Osteoblast (primary cell): ENCODE results near the gene RTP2. TPM values are rescaled to one million over a fixed set of nuclear protein-coding genes. Genes with fewer than 3 reads are reported as not detected.

Experiments
- DNase-seq: peaks from one replicate; pipeline ENCODE4 v3.0.0; 2011; ENCODE audit warnings: low spot score, mixed read lengths; ENCODE audit not compliant: insufficient read length; ENCODE audit errors: missing footprints
- H2AFZ ChIP-seq: 2 replicates; pipeline ENCODE4 v1.6.0; 2011; ENCODE audit warnings: mild to moderate bottlenecking, low read length
- H3K27ac ChIP-seq: 2 replicates; pipeline ENCODE4 v1.5.1; 2011; ENCODE audit warnings: mild to moderate bottlenecking, low read depth, low read length, moderate library complexity
- H3K27me3 ChIP-seq: 2 replicates; pipeline ENCODE4 v1.6.0; 2012; ENCODE audit warnings: mild to moderate bottlenecking, control low read depth, inconsistent platforms, low read length, moderate library complexity; ENCODE audit not compliant: insufficient read depth
- H3K36me3 ChIP-seq: 2 replicates; pipeline ENCODE4 v1.5.1; 2011; ENCODE audit warnings: mild to moderate bottlenecking, low read length, control low read depth, moderate library complexity; ENCODE audit not compliant: insufficient read depth
- H3K4me1 ChIP-seq: 2 replicates; pipeline ENCODE4 v1.5.1; 2011; ENCODE audit warnings: mild to moderate bottlenecking, low read length, control low read depth, moderate library complexity; ENCODE audit not compliant: insufficient read depth
- H3K4me2 ChIP-seq: 2 replicates; pipeline ENCODE4 v1.6.0; 2011; ENCODE audit warnings: mild to moderate bottlenecking, low read length; ENCODE audit not compliant: insufficient read depth
- H3K4me3 ChIP-seq: fragments of 200-600 bp; sonication (generic); 3 replicates; pipeline ENCODE4 v1.5.1; 2012; ENCODE audit warnings: mild to moderate bottlenecking, low read length, inconsistent platforms; ENCODE audit not compliant: insufficient read depth
- H3K79me2 ChIP-seq: 2 replicates; pipeline ENCODE4 v1.6.0; 2012; ENCODE audit warnings: mild to moderate bottlenecking, low read length, control low read depth, inconsistent platforms; ENCODE audit not compliant: insufficient read depth
- H3K9me3 ChIP-seq: 2 replicates; pipeline ENCODE4 v1.5.1; 2011; ENCODE audit warnings: low read depth, low read length, control low read depth
- H4K20me1 ChIP-seq: 2 replicates; pipeline ENCODE4 v1.6.0; 2012; ENCODE audit warnings: mild to moderate bottlenecking, low read length, control low read depth; ENCODE audit not compliant: insufficient read depth
- CTCF ChIP-seq: IDR thresholded peaks from 2 replicates; pipeline ENCODE4 v1.5.1; 2011; ENCODE audit warnings: mild to moderate bottlenecking, low read depth, low read length, moderate library complexity; ENCODE audit errors: extremely low read depth
- total RNA-seq: library from RNA; depleted of rRNA; stranded (reverse); fragments of >200 nt; gene quantifications from 2 replicates; pipeline ENCODE4 v1.2.3, GENCODE V29; 2012

Gene RTP2
- total RNA-seq, result not detected in 2 replicates

GRCh38 chr3:187702507-187703033, at the start of gene RTP2:
TSS of gene RTP2 (minus strand) at chr3:187702557. CDS start at chr3:187702128, 429 bp downstream.
- DNase-seq, result no peak
- Histone ChIP-seq H3K4me3 (no peak within 1 kb of the TSS), H3K79me2 (no peaks in the 10 kb centered on the region), H3K4me1 (no peaks in the 10 kb centered on the region), H3K27me3 (no peaks in the 10 kb centered on the region), H3K27ac (no peak within 1 kb of the TSS), H4K20me1 (no peaks in the 10 kb centered on the region), H3K9me3 (no peaks in the 10 kb centered on the region), H2AFZ (no peak within 1 kb of the TSS), H3K4me2 (no peak within 1 kb of the TSS), H3K36me3 (no peaks in the 10 kb centered on the region)
- no peak for TF ChIP-seq CTCF

- no peak for DNase-seq
- H4K20me1 ChIP-seq, result no peaks in the 10 kb centered on the region
- no peak for TF ChIP-seq CTCF
- H3K4me3 ChIP-seq, result peak overlapping the region; percentile 48
- H3K9me3 ChIP-seq, result no peaks in the 10 kb centered on the region
- H3K27me3 ChIP-seq, result no peaks in the 10 kb centered on the region
- peak overlapping the region; percentile 45 for H2AFZ ChIP-seq
- H3K79me2 ChIP-seq, result no peaks in the 10 kb centered on the region
- no peaks in the 10 kb centered on the region for H3K36me3 ChIP-seq
- no peak overlapping the region for H3K27ac ChIP-seq
- H3K4me1 ChIP-seq, result peaks cover 14% of the 10 kb centered on the region
- peak overlapping the region; percentile 60 for H3K4me2 ChIP-seq
Observed at GRCh38 chr3:187750513-187751123, 48.3 kb upstream of the RTP2 start.

GRCh38 chr3:187750006-187750512, 47.7 kb upstream of the RTP2 start:
- Histone ChIP-seq H3K4me3 (peak overlapping the region; percentile 48), H3K4me1 (peaks cover 14% of the 10 kb centered on the region), H2AFZ (peak overlapping the region; percentile 45), H4K20me1 (no peaks in the 10 kb centered on the region), H3K36me3 (no peaks in the 10 kb centered on the region), H3K79me2 (no peaks in the 10 kb centered on the region), H3K27me3 (no peaks in the 10 kb centered on the region), H3K27ac (no peak overlapping the region), H3K9me3 (no peaks in the 10 kb centered on the region), H3K4me2 (peak overlapping the region; percentile 60)
- TF ChIP-seq CTCF, result no peak
- DNase-seq, result no peak

- Histone ChIP-seq H3K9me3 (no peaks in the 10 kb centered on the region), H3K79me2 (peaks cover 19% of the 10 kb centered on the region), H3K4me1 (peaks cover 14% of the 10 kb centered on the region), H3K4me3 (no peak overlapping the region), H3K36me3 (no peaks in the 10 kb centered on the region), H4K20me1 (no peaks in the 10 kb centered on the region), H3K4me2 (no peak overlapping the region), H3K27ac (no peak overlapping the region), H2AFZ (no peak overlapping the region), H3K27me3 (no peaks in the 10 kb centered on the region)
- peak; percentile 66 for DNase-seq
- peak; percentile 100 for TF ChIP-seq CTCF
Observed at GRCh38 chr3:187748050-187748481, 45.7 kb upstream of the RTP2 start.
